T-helper 17 cell (primary cell): ENCODE results near the gene ARHGAP32. TPM values are rescaled to one million over a fixed set of nuclear protein-coding genes. Genes with fewer than 3 reads are reported as not detected.
"Not testable (repeated sequence)": the region's sequence is repeated elsewhere in the genome, so short reads cannot be mapped to it uniquely, and the experiment has no call there.

Experiments
- ATAC-seq: fragments of 150-1000 bp; cut with Tn5 transposase; 2 replicates; pipeline ENCODE4 v1.10.0; 2021; ENCODE audit warnings: mild to moderate bottlenecking, moderate library complexity
- DNase-seq, 3 donors: peaks; one replicate each; pipeline versions ENCODE4 v3.0.0 to v3.0.0-alpha.2; 2020 to 2021
- H3K9me3 ChIP-seq: one replicate; pipeline ENCODE4 v1.7.0; 2013; ENCODE audit warnings: low read length, mild to moderate bottlenecking; ENCODE audit not compliant: control insufficient read depth, poor library complexity, severe bottlenecking
- H3K27ac Mint-ChIP-seq: one replicate; pipeline ENCODE4 v1.8.0; 2022; ENCODE audit warnings: mild to moderate bottlenecking, moderate library complexity, mixed read lengths
- H3K27me3 Mint-ChIP-seq: one replicate; pipeline ENCODE4 v1.8.0; 2022; ENCODE audit warnings: mixed read lengths
- H3K36me3 Mint-ChIP-seq: one replicate; pipeline ENCODE4 v1.8.0; 2022; ENCODE audit warnings: low read depth, mixed read lengths
- H3K4me1 Mint-ChIP-seq: one replicate; pipeline ENCODE4 v1.8.0; 2022; ENCODE audit warnings: mild to moderate bottlenecking, mixed read lengths
- H3K4me3 Mint-ChIP-seq: one replicate; pipeline ENCODE4 v1.8.0; 2022; ENCODE audit warnings: mild to moderate bottlenecking, moderate library complexity, mixed read lengths
- total RNA-seq, 4 donors: library from RNA in 2 of 4; stranded (reverse) in 2 of 4; gene quantifications; one replicate each; pipeline ENCODE4 v1.2.3 and lab custom pipeline; 2022 to 2026

The ARHGAP32 gene
- total RNA-seq, 2 donors from 2014 or later: 3.2 to 9.4 TPM

DNA sequence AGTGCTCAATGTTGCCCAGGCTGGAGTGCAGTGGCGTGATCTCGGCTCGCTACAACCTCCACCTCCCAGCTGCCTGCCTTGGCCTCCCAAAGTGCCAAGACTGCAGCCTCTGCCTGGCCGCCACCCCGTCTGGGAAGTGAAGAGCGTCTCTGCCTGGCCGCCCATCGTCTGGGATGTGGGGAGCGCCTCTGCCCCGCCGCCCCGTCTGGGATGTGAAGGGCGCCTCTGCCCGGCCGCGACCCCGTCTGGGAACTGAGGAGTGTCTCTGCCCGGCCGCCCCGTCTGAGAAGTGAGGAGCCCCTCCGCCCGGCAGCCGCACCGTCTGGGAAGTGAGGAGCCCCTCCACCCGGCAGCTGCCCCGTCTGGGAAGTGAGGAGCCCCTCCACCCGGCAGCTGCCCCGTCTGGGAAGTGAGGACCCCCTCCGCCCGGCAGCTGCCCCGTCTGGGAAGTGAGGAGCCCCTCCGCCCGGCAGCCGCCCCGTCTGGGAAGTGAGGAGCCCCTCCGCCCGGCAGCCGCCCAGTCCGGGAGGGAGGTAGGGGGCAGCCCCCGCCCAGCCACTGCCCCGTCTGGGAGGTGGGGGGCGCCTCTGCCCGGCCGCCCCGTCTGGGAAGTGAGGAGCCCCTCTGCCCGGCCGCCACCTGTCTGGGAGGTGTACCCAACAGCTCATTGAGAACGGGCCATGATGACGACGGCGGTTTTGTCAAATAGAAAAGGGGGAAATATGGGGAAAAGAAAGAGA, 63.1 kb downstream of the ARHGAP32 start:
- not testable (repeated sequence) for H3K27ac Mint-ChIP-seq, H3K36me3 Mint-ChIP-seq, H3K27me3 Mint-ChIP-seq, H3K9me3 ChIP-seq, ATAC-seq, H3K4me3 Mint-ChIP-seq, DNase-seq, H3K4me1 Mint-ChIP-seq

GRCh38 chr11:129119036-129119435, 73.1 kb downstream of the ARHGAP32 start:
- H3K27ac Mint-ChIP-seq: no peak overlapping the region
- no peaks in the 10 kb centered on the region for H3K9me3 ChIP-seq
- peaks cover 23% of the 10 kb centered on the region for H3K27me3 Mint-ChIP-seq
- ATAC-seq: no peak
- no peak for DNase-seq
- peaks cover 2% of the 10 kb centered on the region for H3K4me1 Mint-ChIP-seq
- peaks cover 3% of the 10 kb centered on the region for H3K36me3 Mint-ChIP-seq
- no peak overlapping the region for H3K4me3 Mint-ChIP-seq

DNA sequence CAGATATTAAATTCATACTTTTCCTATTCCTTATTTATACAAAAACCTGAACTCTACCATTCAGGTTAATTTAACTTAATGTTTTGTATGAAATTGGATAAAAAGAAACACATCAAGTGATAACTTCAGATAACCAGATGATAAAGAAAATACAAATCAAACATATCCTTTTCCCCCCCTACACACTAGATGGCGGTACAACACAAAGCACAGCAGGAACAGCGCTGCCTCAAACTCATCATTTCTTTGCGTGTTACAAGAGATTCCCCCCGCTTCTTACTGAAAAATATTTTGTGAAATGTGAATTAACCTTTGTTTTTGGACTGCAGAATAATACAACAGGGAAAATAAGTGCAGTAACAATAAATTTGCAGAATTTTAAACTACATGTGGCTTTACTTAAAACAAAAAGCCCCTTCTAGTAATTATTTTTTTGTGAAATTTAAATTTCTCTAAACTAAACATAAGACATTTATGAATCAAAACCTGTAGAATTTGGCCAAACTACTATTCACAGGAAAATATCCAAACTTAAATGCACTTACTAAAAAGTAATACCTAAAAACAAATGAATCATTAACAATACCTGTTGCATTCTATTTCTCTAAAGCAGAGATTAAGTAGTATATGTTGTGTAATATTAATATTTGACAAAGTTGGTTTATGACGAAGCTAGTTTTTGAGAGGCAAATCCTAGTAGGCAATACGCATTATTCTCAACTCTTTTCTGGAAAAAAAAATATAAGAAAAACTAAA, 74.4 kb downstream of the ARHGAP32 start:
- peak in 1 of 3 donors; percentile 15 for DNase-seq
- H3K4me3 Mint-ChIP-seq: no peak overlapping the region
- H3K4me1 Mint-ChIP-seq: peaks cover 2% of the 10 kb centered on the region
- peaks cover 29% of the 10 kb centered on the region for H3K27me3 Mint-ChIP-seq
- H3K9me3 ChIP-seq: no peaks in the 10 kb centered on the region
- H3K36me3 Mint-ChIP-seq: peaks cover 7% of the 10 kb centered on the region
- ATAC-seq: peak; percentile 58
- no peak overlapping the region for H3K27ac Mint-ChIP-seq

DNA sequence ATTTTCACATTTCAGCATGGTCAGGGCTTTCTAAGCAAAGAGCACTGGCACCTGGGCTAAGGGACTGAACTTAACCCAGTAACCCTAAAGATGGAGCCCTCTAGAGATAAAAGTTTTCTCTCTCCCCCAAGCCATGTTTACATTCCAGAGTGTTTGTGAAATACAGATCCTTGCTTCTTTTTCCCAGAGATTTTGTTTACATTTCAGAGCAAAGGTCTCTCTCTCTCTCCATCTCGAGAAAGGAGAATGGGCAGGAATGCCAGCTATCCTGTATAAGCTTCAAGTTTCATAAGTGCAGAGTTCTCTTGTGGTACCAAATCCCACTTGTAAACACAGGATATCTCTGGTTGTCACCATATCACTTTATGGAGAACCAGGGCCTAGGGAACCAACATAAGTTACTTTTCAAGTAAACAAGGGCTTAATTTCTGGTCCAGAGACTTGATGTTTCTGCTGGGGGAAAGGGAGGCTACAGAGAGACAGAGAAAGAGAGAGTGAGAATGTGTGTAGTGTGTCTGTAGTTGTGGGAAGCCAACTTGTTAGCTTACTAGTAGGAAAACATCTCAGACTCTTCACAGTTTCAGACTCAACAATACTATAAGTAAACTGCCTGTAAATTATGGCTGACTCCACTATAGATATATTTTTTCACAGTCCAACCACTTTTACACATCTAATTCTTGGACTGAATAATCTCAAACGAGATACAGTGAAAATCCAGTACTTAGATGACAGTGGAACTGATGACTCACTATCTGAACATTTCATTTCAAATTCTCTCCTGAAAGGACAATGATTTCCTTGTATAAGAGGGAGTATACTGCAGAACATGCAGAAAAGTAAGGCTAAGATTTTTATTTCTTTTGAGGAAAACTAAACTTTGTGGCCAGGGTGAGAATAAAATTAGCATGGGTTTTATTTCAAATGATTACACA, 76.2 kb downstream of the ARHGAP32 start:
- no peaks in the 10 kb centered on the region for H3K9me3 ChIP-seq
- no peak overlapping the region for H3K27ac Mint-ChIP-seq
- peaks cover 3% of the 10 kb centered on the region for H3K4me1 Mint-ChIP-seq
- DNase-seq: no peak
- peaks cover 29% of the 10 kb centered on the region for H3K27me3 Mint-ChIP-seq
- no peak for ATAC-seq
- peaks cover 9% of the 10 kb centered on the region for H3K36me3 Mint-ChIP-seq
- no peak overlapping the region for H3K4me3 Mint-ChIP-seq

DNA sequence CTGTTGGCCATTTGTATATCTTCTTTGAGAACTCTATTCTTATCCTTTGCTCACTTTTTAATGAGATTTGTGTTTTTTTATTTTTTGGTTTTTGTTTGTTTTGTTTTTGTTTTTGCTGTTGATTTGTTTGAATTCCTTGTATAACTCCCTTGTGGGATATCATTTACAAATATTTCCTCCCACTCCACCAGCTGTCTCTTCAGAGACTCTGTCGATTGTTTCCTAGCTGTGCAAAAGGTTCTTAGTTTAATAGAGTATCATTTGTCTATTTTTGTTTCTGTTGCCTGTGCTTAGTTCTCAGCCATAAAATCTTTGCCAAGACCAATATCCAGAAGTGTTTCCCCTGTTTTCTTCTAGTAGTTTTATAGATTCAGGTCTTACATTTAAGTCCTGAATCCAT, 82.4 kb downstream of the ARHGAP32 start:
- Mint-ChIP-seq H3K27me3 (peaks cover 9% of the 10 kb centered on the region), H3K4me1 (peaks cover 2% of the 10 kb centered on the region), H3K36me3 (peaks cover 6% of the 10 kb centered on the region), H3K27ac (no peak overlapping the region), H3K4me3 (no peak overlapping the region)
- no peak for DNase-seq
- no peak for ATAC-seq
- no peaks in the 10 kb centered on the region for H3K9me3 ChIP-seq

- Mint-ChIP-seq H3K4me1 (peaks cover 2% of the 10 kb centered on the region), H3K4me3 (no peak overlapping the region), H3K36me3 (peaks cover 2% of the 10 kb centered on the region), H3K27me3 (no peaks in the 10 kb centered on the region), H3K27ac (no peak overlapping the region)
- DNase-seq (no peak), ATAC-seq (no peak)
- H3K9me3 ChIP-seq: no peaks in the 10 kb centered on the region
Measured at GRCh38 chr11:129106788-129107187, 85.3 kb downstream of the ARHGAP32 start.

DNA sequence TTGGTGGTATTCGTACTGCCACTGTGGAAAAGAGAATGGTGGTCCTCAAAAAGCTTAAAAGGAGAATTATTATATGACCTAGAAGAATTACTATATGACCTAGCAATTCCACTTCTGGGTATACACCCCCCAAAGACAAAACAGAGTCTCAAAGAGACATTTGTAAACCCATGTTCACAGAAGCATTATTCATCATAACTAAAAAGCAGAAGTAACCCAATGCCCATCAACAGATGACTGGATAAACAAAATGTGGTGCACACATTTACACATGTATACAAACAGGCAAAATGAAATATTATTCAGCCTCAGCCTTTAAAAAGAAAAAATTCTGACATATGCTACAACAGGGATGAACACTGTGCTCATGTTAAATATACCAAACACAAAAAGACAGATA, 89.4 kb downstream of the ARHGAP32 start:
- no peak overlapping the region for H3K4me3 Mint-ChIP-seq
- no peak for ATAC-seq
- H3K27ac Mint-ChIP-seq: no peak overlapping the region

GRCh38 chr11:129102225-129102624, 89.9 kb downstream of the ARHGAP32 start:
- H3K27me3 Mint-ChIP-seq: no peaks in the 10 kb centered on the region

More for the DNA sequence above, 89.4 kb downstream of the ARHGAP32 start:
- Mint-ChIP-seq H3K27me3 (no peaks in the 10 kb centered on the region), H3K4me1 (no peaks in the 10 kb centered on the region), H3K36me3 (no peaks in the 10 kb centered on the region)
- H3K9me3 ChIP-seq: peaks cover 1% of the 10 kb centered on the region
- no peak for DNase-seq

GRCh38 chr11:129093283-129093682, 98.8 kb downstream of the ARHGAP32 start:
- peaks cover 4% of the 10 kb centered on the region for H3K9me3 ChIP-seq
- no peak for ATAC-seq
- Mint-ChIP-seq H3K27me3 (no peaks in the 10 kb centered on the region), H3K4me3 (no peak overlapping the region), H3K27ac (no peak overlapping the region), H3K4me1 (no peaks in the 10 kb centered on the region), H3K36me3 (no peaks in the 10 kb centered on the region)
- DNase-seq: no peak

More at GRCh38 chr11:129102225-129102624, 89.9 kb downstream of the ARHGAP32 start:
- ATAC-seq (no peak), DNase-seq (no peak)
- peaks cover 4% of the 10 kb centered on the region for H3K9me3 ChIP-seq
- no peak overlapping the region for H3K4me3 Mint-ChIP-seq
- no peaks in the 10 kb centered on the region for H3K36me3 Mint-ChIP-seq
- H3K4me1 Mint-ChIP-seq: no peaks in the 10 kb centered on the region
- no peak overlapping the region for H3K27ac Mint-ChIP-seq

DNA sequence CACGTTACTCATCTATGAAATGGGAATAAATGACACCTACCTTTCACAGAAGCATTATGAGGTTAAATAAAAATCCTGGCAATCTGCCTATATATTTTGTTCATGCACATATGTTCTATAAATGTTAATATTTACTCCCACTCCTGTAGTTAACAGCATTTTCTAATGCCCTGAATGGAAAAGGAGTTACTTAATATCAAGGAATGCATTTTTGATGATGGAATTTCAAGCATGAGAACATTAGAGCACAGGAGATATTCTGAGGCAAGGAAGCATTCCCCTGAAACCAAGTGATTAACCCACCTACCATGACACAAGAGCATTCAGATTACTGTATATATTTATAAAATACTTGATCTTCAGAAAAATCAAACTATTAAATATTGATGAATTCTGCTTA, 102.1 kb downstream of the ARHGAP32 start:
- no peaks in the 10 kb centered on the region for H3K9me3 ChIP-seq
- DNase-seq: no peak
- no peaks in the 10 kb centered on the region for H3K27me3 Mint-ChIP-seq
- H3K4me3 Mint-ChIP-seq: no peak overlapping the region
- no peaks in the 10 kb centered on the region for H3K4me1 Mint-ChIP-seq
- no peak for ATAC-seq
- no peak overlapping the region for H3K27ac Mint-ChIP-seq
- no peaks in the 10 kb centered on the region for H3K36me3 Mint-ChIP-seq

DNA sequence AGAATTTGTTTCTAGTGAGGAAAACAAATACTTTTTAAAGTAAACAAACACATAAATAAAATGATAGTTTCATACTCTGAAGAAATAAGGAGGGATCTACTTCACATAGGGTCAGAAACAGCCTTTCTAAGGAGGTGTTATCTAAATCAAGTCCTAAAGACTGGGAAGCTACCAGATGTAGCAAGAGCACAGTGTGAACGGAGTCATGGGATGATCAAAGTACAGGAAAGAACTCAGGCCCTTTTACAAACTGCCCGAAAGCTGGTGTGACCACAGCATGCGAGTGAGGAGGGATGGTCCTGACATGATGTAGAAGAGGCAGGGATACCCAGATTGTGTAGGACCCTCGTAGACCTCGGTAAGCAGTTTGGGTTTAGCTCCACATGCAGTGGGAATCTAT, 102.8 kb downstream of the ARHGAP32 start:
- Mint-ChIP-seq H3K27ac (no peak overlapping the region), H3K4me1 (no peaks in the 10 kb centered on the region)

DNA sequence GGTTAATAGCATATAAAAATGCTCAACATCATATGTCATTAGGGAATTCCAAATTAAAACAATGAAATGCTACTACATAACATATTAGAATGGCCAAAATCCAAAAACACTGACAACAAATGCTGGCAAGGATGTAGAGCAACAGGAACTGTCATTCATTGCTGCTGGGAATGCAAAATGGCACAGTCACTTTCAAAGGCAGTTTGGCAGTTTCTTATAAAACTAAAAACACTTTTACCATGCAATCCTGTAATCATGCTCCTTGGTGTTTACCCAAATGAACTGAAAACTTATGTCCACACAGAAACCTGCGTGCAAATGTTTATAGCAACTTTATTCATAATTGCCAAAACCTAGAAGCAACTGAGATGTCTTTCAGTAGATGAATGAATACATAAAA, 105.1 kb downstream of the ARHGAP32 start:
- H3K4me1 Mint-ChIP-seq: no peaks in the 10 kb centered on the region
- H3K27me3 Mint-ChIP-seq: no peaks in the 10 kb centered on the region
- ATAC-seq: no peak
- DNase-seq: no peak
- no peaks in the 10 kb centered on the region for H3K36me3 Mint-ChIP-seq
- no peaks in the 10 kb centered on the region for H3K9me3 ChIP-seq
- H3K27ac Mint-ChIP-seq: no peak overlapping the region
- no peak overlapping the region for H3K4me3 Mint-ChIP-seq

More for the DNA sequence above, 102.8 kb downstream of the ARHGAP32 start:
- no peak for DNase-seq
- no peaks in the 10 kb centered on the region for H3K27me3 Mint-ChIP-seq
- no peaks in the 10 kb centered on the region for H3K9me3 ChIP-seq
- no peak overlapping the region for H3K4me3 Mint-ChIP-seq
- no peaks in the 10 kb centered on the region for H3K36me3 Mint-ChIP-seq
- ATAC-seq: no peak

- ATAC-seq: no peak
- Mint-ChIP-seq H3K36me3 (peaks cover 3% of the 10 kb centered on the region), H3K4me1 (no peaks in the 10 kb centered on the region), H3K4me3 (no peak overlapping the region), H3K27ac (no peak overlapping the region), H3K27me3 (no peaks in the 10 kb centered on the region)
- no peaks in the 10 kb centered on the region for H3K9me3 ChIP-seq
- DNase-seq: no peak
Measured at GRCh38 chr11:129077191-129077590, 114.9 kb downstream of the ARHGAP32 start.
